Subcutaneous adipose tissue (tissue), 4 donors: ENCODE data around the gene GPX4. TPM values are rescaled to one million over a fixed set of nuclear protein-coding genes. Genes with fewer than 3 reads are reported as not detected.

Source experiments
- total RNA-seq, 4 donors: library from RNA; depleted of rRNA; stranded (reverse); fragments of >200 nt; gene quantifications; one replicate each; pipeline ENCODE4 v1.1.0, GENCODE V29; 2016
- TF ChIP-seq, protein P1 (sequence below): fragments of 450-650 bp; IDR thresholded peaks from one replicate; pipeline ENCODE4 v1.5.1; 2016; ENCODE audit warnings: low read depth, mild to moderate bottlenecking, control low read depth, antibody characterized with exemption, moderate library complexity

Gene GPX4
- total RNA-seq, 4 donors from 2014 or later: 1,089 to 2,299 (median 1,463) TPM

DNA sequence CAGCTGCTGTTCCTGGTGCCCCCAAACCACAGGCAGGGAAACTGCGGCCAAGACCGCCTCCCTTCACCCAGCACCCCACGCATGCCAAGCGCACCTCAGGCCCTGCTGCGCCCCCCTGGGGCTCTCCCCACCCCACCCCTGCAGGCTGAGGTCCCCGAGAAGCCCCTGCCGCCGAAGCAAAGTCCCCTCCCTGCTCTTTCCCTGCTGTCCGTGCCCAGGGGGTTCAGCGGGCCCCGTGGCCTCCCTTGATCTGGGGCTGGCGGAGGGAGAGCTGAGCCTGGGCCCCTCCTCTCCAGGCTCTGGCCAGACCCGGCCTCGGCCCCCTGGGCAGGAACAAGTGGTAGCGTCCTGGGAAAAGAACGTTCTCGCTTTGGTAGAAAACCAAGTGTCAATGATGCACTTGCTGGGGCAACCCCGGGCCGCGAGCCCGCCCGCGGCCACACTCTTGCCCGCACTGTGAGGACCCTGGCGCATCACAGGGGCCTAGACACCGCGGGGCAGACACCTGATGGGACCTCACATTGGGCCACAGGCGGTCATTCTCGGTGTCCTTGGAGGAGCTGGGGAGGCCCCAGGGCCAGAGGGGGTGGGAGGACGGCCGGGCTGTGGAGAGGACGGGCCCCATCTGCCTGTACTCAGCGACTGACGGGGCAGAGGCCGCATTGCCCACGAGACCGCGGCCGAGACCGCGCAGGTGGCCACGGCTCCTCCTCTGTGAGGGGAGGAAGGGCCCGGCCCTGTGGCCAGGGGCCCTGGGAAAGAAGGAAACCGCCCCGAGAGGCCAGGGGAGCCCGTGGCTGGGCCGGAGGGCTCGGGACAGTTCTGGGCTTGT, 29.0 kb downstream of the GPX4 start:
- TF ChIP-seq, protein P1, sequence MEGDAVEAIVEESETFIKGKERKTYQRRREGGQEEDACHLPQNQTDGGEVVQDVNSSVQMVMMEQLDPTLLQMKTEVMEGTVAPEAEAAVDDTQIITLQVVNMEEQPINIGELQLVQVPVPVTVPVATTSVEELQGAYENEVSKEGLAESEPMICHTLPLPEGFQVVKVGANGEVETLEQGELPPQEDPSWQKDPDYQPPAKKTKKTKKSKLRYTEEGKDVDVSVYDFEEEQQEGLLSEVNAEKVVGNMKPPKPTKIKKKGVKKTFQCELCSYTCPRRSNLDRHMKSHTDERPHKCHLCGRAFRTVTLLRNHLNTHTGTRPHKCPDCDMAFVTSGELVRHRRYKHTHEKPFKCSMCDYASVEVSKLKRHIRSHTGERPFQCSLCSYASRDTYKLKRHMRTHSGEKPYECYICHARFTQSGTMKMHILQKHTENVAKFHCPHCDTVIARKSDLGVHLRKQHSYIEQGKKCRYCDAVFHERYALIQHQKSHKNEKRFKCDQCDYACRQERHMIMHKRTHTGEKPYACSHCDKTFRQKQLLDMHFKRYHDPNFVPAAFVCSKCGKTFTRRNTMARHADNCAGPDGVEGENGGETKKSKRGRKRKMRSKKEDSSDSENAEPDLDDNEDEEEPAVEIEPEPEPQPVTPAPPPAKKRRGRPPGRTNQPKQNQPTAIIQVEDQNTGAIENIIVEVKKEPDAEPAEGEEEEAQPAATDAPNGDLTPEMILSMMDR: no peak

DNA sequence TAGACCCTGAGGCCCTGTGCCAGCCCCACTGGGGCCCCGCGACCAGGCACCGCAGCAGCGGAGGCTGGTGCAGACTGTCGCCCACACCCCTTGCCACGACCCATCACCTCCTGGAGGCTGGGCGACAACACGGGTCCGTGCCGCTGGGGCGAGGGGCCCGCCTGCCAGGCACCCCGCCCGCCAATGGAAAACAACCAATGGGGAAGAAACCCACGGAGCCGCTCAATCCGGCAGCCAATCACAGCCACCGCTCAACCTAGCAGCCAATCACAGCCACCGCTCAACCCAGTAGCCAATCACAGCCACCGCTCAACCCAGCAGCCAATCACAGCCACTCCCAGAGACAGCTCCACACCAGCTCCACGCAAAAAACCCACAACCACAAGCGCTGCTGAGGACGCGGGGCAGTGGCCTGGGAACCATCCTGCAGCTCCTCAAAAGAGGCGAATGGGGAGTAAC, 29.7 kb downstream of the GPX4 start:
- TF ChIP-seq, protein P1: no peak

DNA sequence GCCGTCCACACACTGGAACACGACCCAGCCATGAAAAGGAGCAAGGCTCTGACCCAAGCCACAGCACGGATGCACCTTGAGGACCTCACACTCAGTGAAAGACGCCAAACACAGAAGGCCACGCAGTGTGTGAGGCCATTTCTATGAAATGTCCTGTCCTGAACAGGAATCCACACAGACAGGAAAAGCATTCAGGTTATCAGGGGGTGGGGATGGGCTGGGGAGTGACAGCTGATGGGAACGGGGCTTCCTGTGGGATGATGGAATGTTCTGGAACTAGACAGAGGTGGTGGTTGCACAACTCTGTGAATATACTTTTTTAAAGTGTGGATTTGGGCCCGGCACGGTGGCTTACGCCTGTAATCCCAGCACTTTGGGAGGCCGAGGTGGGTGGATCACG, 30.6 kb downstream of the GPX4 start:
- TF ChIP-seq, protein P1: no peak

DNA sequence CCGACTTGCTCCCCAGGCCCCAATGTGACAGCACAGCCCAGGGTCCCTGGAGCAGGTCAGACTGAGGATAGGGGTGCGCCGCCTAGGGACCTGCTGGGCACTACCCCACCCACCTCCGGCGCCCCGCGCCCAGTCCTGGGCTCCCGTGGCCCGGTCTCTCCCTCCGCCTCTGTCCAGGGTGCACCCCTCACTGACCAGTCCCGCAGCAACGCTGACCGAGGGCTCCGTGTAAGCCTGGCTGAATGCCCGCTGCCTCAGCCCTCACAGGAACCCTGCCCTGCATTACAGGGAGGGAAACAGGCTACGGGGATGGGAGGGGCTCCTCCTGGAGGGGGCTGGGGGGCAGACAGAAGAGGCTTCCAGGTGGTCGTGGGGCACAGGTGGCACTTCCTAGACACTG, 31.7 kb downstream of the GPX4 start:
- TF ChIP-seq, protein P1: no peak

DNA sequence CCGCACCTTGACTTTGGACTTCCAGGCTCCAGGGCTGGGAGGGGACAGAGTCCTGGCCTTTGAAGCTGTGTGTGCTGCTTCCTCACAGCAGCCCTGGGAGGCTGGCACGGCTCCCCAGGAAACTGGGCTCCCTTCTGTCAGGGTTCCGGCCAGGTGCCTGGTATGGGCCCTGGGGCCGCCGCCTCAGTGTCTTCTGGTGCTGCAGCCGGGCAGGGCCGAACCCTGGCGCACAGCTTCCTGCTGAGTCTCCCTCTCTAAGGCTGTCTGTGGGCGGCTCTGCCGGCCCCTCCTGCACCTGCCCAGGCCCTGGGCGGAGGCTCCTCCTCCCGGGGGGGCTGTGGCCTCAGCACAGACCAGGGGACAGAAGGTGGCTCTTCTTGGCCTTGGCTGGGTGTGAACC, 32.4 kb downstream of the GPX4 start:
- TF ChIP-seq, protein P1: no peak

DNA sequence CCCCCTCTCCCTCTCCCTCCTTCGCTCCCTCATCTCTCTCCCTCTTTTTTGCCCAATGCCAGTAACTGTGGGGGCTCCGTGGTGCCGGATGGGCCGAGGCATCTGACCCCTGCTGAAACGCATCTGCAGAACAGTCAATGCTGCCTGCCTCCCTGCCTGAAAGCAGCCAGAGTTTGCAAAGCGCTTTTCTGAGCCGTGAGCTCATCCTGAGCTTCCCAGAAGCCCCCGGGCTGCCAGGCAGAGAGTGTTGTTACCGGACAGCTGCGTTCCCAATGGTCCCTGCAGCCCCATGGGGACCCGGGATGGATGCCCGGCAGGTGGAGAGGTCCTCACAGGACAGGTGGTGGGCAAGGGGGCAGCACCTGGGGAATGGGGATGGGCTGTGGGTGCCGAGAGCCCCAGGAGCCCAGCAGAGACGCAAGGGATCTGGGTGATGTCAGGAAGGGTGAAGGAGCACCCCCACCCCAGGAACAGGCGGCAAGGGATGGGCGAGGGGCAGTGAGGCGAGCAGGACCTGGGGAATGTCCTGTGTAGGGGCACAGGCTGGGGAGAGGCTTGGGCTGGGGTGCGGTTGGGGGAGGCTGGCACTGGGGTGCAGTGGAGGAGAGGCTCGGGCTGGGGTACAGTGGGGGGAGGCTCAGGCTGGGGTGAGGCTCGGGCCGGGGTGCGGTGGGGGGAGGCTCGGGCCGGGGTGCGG, 33.0 kb downstream of the GPX4 start:
- TF ChIP-seq, protein P1: no peak

DNA sequence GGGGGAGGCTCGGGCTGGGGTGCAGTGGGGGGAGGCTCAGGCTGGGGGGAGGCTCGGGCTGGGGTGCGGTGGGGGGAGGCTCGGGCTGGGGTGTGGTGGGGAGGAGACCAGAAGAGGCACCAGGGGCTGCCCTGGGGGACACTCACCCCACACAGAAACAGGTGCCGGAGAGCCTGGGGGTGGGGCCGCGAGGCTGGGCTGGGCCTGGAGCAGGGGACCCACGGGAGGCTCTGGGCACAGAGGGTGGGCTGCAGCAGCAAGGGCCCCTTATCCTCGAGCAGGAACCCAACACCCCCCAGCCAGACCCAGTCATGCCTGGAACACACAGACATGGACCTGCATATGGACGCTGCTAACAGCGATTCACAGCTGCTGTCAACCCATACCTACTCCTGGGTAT, 34.3 kb downstream of the GPX4 start:
- TF ChIP-seq, protein P1: no peak
